ENCODE data around the gene RANBP10. TPM values are rescaled to one million over a fixed set of nuclear protein-coding genes. Genes with fewer than 3 reads are reported as not detected.
"Not testable (repeated sequence)": the region's sequence is repeated elsewhere in the genome, so short reads cannot be mapped to it uniquely, and the experiment has no call there.

Gene RANBP10
- polyA plus RNA-seq (ENCODE audit: insufficient read length in 3 of 3), result 10 to 100 TPM; 24.4 to 31.6 (median 30.9) TPM
- long read RNA-seq, donor 1, result 0 reads
- long read RNA-seq, donor 2, result 0 reads
- long read RNA-seq, donor 3, result 0 reads
- long read RNA-seq, donor 4, result 0 reads
- long read RNA-seq, donor 5, result 0 reads
- long read RNA-seq, donor 6, full-length matches to known transcripts, result 3 of 3 reads
- long read RNA-seq, donor 6, partial matches to known transcripts, result 0 of 3 reads
- long read RNA-seq, donor 6, other reads (novel, unspliced or antisense), result 0 of 3 reads
- long read RNA-seq, donor 7, result 0 reads
- long read RNA-seq, donor 8, result 0 reads
- long read RNA-seq, donor 9, result 0 reads
- long read RNA-seq, donor 10, partial matches to known transcripts, result 0 of 1 reads
- long read RNA-seq, donor 10, other reads (novel, unspliced or antisense), result 0 of 1 reads
- long read RNA-seq, donor 11, result 0 reads
- long read RNA-seq, donor 12, result 0 reads
- long read RNA-seq, donor 13, result 0 reads
- long read RNA-seq, donor 14, result 0 reads
- long read RNA-seq, donor 15, result 0 reads
- long read RNA-seq, donor 16, result 0 reads

DNA sequence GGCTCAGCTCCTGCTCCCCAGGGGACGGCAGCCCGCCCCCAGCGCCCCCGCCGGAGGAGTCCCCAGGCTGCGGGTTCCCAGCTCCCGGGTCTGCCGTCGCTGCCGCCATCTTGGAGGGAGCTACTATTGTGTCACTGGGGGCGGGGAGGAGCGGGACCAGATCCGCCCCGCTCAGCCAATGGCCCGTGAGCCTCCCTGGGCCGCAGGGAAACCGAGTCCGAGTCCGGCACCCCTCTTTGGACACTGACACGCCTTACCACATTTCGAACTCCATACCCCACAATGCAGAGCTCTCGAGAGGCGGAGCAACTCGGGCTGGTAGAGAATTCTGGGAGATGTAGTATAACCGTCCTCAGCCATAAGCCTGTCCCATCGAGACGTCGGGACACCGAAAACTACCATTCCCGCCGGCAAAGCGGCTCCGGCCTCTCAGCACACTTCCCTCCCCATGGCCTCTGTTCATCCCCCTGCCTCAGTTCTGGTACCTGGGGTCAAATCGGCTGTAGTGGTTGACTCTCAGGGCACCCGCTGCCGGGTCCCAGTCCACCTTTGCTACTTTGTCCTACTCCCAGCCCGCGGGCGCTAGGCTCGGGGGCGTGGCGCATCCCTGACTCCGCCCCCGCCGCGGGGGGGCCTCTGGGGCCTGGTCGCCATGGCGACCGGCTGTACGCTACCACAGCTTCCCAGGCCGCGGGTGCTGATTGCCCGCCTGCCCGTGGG is at the start of gene RANBP10, which contains the start of gene TSNAXIP1:
Gene RANBP10 (minus strand): TSS at position 133 of the 720 bp plus-strand sequence. CDS start 24 bp downstream, at position 109.
Gene TSNAXIP1 (plus strand): TSS at position 462 of the 720 bp plus-strand sequence. CDS start 261 bp downstream, outside the sequence.
- DNase-seq, result peak; percentile 99

DNA sequence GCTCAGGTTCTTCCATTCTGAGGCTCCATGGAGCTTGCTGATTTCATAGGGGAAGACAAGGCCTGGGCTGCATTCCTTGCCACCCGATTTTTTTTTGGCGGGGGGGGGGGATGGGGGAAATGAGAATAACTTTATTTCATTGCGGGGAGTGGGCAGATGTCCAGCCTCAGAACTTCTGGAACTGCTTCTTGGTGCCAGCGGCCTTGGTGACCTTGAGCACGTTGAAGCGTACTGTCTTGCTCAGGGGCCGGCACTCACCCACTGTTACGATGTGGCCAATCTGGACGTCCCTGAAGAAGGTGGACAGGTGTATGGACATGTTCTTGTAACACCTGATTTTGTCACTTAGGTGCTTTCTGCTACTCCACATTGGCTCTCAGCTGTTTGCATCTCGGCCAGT is 49.4 kb upstream of the RANBP10 start:
- no peak for DNase-seq

DNA sequence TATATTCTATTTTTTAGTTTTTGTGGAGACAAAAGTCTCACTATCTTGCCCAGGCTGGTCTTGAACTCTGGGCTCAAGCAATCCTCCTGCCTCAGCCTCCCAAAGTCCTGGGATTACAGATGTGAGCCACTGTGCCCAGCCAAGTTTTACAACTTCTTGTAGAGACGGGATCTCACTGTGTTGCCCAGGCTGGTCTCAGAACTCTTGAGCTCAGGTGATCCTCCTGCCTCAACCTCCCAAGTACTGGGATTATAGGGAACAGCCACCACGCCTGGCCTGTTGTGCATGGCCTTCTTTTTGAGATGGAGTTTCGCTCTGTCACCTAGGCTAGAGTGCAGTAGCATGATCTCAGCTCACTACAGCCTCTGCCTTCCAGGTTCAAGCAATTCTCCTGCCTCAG is 47.3 kb upstream of the RANBP10 start:
- DNase-seq, result no peak

DNA sequence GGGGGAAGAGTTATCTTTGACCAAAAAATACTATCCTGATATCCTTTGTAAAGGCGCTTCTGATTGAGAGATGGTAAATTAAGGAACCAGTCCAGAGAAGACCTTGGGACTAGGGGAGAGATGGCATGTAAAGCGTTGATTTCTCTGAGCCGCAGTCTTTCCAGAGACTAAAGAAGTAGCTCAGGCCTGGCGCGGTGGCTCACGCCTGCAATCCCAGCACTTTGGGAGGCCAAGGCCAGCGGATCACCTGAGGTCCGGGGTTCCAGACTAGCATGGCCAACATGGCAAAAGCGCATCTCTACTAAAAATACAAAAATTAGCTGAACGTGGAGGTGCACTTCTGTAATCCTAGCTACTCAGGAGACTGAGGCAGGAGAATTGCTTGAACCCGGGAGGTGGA is 41.8 kb upstream of the RANBP10 start:
- no peak for DNase-seq

DNA sequence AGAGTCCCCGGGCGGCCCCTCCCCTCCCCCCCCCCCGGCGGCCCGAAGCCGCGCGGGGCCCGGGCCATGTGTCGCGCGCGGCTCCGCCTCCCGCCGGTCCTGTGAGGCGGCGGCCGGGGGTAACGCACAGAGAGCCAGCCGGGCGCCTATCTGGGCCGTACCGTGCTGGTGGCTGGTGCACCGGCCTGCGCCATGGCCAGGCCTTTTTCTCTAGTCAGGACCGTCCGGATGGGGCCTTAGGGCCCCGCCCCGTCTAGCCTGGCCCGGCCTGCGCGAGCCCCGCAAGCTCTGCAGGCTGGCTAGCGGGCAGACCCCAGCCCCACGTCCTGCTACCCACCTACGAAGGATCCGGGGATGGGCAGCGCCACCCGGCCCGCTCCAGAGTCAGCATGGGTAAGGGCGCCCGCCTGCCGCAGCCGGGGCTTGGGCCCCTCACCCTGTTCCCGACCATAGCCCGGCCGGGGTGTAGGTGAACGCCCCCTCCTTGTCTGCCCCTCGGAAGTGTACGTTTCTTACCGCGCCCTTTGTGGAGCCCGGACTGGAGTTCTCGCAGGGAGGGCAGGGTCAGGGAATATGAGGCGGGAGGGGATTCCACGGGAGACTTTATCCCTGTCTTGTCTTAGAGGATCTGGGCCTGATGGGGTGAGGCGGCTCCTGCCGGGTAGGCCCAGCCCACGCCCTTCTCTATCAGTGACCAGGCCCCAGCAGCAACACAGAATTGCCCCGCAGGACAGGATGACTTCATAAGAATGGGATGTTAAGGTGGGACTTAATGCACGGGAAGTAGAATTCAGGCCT is 40.9 kb upstream of the RANBP10 start, which contains the start of gene CENPT:
Gene CENPT (minus strand): TSS at position 630 of the 798 bp plus-strand sequence. CDS start 13,834 bp downstream, outside the sequence.
- DNase-seq, result no peak

DNA sequence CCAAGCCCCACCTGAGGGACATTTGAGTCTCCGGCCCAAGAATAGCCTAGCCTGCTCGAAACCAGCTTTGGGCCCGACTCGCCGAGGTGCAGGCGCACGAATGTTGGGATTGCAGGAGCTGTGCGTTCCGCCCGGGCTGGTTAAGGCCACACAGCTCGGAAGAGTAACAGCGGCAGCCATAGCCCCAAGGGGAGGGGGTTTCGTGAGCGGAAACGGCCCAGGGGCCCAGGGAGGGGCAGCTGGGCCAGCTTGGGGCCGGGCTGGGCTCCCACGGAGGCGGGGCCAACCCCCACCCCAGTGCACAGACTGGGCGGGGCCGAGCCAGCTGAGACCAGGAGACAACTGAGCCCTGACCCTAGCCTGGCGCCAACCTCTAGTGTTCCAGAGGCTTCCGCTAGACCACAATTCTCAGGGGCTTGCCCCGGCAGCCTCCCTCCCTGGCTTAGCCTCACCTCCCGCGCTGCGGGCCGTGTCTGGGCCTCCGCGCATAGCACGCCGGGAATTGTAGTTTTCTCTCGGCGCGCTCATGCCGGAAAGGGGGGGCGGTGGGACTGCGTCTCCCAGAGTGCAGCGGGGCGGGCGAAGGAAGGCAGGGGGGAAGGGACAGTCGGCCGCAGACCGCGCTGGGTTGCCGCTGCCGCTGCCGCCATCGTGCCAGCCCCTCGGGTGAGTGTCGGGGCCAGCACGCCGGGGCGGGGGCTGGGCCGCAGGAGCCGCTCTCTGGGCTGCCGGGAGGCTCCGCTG is 40.1 kb upstream of the RANBP10 start, which contains the start of gene NUTF2:
Gene NUTF2 (plus strand): TSS at position 614 of the 744 bp plus-strand sequence. CDS start 18,198 bp downstream, outside the sequence.
- DNase-seq, result peak; percentile 97

DNA sequence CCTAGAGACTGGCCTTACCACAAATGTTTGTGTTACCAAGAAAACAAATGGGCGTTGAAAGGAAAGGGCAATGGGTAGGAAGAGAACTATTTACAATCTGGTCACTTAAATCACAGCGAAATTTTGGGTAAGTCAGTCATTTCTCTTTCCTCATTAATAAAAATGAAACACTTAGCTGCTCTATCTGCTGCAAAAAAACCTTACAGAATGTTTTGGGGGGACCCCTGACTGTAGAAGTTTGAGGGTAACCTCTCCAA is 39.6 kb upstream of the RANBP10 start:
- DNase-seq, result no peak

DNA sequence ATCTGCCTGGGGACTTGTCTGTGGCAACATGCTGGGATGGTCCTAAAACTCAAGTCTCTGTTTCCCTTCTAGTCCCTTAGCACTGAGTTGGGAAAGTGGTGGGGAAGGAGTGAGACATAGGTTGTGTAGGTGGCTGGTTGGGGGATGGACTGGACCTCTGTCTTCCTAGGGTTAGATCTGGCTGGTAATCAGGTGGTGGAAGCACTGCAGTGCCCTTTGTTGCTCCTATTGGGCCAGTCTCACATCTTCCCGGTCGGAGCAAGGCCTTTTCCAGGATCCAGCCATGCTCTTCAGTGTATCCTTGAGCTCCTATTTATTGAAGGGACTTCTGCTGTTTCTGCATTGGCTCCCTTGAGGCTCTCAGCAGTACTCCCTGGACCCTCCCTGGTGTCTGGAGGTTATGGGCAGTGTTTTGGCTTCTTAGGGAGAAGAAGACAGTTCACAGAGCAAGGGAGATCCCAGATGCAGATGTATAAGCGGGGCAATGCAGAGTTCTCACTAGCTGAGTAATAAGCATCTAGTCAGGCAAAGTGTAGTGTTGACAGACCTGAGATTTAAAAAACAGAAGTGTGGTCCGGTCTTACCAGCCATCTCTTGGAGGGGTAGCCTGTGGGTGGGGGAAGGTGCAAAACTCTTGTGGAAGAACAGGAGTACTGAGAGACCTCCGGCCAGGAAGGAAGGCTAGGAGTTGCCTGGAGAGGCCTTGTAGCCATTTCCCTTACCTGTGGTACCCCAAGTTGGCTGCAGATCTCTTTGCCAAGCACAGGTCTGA is 39.1 kb upstream of the RANBP10 start:
- no peak for DNase-seq

DNA sequence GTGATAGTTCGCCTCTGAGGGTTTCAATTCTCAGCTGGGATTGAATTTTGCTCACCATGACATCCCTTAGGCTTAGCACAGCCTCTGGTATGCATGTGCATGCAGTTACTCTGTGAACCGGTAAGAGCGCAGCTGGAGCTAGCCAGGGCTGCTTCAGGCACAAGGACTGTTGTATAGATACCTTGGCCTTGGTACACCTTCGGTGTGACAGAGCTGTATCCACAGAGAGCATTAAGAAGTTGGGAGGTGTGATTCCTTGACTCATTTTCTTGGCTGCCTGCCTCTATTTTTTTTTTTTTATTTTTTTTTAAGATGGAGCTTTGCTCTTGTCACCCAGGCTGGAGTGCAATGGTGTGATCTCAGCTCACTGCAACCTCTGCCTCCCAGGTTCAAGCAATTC is 38.1 kb upstream of the RANBP10 start:
- DNase-seq, result no peak

DNA sequence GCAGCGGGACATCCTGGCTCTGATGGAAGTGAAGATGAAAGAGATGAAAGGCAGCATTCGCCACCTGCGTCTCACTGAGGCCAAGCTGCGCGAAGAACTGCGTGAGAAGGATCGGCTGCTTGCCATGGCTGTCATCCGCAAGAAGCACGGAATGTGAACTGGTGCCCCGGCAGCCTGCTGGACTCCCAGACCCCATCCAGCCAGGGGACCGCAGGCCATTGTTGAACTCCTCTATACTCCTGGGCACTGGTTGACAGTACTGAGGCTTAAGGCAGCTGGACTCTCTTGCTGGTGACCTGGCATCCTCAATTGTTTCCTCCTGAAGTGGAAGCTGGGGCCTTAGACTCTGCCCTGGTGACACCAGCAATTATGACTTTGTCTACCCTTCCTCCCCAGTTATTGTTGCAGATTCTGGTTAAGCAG is 37.0 kb upstream of the RANBP10 start:
- DNase-seq, result no peak

DNA sequence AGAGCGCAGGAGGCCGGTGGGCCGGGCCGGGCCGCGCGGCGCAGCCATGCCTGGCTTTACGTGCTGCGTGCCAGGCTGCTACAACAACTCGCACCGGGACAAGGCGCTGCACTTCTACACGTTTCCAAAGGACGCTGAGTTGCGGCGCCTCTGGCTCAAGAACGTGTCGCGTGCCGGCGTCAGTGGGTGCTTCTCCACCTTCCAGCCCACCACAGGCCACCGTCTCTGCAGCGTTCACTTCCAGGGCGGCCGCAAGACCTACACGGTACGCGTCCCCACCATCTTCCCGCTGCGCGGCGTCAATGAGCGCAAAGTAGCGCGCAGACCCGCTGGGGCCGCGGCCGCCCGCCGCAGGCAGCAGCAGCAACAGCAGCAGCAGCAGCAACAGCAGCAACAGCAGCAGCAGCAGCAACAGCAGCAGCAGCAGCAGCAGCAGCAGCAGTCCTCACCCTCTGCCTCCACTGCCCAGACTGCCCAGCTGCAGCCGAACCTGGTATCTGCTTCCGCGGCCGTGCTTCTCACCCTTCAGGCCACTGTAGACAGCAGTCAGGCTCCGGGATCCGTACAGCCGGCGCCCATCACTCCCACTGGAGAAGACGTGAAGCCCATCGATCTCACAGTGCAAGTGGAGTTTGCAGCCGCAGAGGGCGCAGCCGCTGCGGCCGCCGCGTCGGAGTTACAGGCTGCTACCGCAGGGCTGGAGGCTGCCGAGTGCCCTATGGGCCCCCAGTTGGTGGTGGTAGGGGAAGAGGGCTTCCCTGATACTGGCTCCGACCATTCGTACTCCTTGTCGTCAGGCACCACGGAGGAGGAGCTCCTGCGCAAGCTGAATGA is 36.4 kb upstream of the RANBP10 start:
- no peak for DNase-seq

DNA sequence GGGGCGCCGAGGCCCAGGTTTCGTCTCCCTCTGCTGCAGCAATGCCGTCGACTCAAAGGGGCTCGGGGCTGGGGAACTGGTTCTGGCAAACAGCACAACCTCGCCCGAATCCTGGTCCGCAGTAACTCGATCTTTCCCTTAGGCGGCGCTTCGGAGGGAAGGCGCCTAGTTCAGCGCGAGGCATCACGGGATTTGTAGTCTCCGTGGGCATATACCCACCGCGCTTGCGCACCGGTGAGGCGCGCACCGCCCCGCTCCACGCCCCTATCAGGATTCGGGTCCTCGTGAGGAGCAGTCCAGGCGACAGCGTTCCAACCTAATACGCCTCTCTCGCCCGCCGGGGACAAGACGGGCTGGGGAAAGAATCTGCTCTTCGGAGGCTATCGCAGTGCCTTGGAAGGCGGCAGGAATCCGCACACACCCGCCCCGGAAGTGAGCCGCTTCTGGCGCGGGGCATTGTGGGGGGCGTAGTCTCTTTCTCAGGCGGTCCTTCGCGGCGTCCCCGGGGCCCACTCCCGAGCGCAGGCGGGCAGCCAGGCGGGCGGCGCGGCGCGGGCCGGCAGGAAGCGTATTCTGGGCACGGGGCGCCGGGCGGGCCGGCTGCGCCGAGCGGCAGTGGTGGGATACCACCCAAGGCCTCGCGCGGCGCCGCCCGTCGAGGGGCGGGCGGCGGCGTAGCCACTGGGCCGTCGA is 35.6 kb upstream of the RANBP10 start, which contains the start of gene THAP11:
Gene THAP11 (plus strand): TSS at position 505 of the 693 bp plus-strand sequence. CDS start 235 bp downstream, outside the sequence.
- DNase-seq, result peak; percentile 95

DNA sequence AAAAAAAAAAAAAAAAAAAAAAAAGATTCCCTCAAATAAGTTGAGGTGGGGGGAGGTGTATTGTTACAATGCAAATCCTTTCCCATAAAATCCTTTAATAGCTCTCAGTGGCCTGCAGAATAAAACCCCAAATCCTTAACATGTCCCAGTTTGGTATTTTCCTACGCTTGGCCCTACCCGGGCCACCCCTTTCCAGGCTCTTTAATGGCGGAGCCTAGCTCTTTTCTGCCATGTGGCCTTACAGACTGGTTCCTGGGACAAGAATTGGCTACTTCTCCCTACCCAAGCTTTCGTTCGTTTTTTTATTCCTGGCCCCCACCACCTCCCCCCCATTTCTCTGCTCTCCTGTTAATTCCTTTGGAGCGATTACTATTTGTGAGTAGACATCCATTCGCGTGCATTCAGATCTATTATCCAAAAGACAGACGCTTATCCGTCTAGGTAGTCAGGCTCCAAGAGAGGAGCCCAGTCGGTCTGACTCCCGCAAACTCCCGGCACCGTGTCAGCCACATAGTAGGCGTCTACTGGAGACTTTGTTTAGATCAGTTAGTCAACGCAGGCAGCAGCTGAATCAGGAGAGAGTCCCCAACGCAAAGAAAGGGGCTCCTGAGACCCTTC is 34.9 kb upstream of the RANBP10 start:
- no peak for DNase-seq

DNA sequence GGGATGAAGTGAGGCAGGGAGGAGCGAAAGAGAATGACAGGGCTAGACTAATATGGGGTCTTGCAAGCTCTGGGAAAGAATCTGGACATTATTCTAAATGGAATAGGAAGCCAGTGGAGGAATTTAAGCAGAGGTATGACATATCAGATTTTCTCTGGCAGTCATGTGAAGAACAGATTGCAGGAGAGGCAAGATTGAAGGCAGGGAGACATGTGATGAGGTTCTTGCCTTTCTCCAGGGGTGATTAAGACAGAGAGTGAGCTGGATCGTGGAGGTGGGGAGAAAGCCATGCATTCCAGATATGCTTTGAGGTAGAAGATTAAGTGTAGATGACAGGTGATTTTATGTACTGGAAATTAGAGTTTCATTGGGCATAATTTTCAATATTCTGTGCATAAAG is 31.5 kb upstream of the RANBP10 start:
- DNase-seq, result no peak

DNA sequence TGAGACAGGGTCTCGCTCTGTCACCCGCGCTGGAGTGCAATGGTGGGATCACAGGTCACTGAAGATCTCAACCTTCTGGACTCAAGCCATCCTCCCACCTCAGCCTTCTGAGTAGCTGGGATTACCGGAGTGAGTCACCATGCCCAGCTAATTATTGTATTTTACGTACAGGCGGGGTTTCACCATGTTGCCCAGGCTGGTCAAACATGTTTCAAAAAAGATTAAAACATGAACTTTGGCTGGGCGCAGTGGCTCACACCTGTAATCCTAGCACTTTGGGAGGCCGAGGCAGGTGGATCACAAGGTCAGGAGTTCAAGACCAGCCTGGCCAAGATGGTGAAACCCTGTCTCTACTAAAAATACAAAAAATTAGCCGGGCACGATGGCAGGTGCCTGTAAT is 30.8 kb upstream of the RANBP10 start:
- DNase-seq, result not testable (repeated sequence)

DNA sequence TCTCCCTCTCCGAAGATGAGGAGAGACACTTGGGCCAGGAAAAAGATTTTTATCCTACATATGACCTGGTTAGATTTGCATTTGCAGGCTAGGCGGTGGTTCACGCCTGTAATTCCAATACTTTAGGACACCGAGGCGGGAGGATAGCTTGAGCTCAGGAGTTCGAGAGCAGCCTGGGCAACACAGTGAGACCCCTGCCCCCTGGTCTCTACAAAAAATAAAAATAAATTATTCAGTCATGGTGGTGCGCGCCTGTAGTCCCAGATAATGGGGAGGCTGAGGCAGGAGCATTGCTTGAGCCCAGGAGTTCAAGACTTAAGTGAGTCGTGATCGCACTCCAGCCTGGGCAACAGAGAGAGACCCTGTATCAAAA is 27.9 kb upstream of the RANBP10 start:
- no peak for DNase-seq

DNA sequence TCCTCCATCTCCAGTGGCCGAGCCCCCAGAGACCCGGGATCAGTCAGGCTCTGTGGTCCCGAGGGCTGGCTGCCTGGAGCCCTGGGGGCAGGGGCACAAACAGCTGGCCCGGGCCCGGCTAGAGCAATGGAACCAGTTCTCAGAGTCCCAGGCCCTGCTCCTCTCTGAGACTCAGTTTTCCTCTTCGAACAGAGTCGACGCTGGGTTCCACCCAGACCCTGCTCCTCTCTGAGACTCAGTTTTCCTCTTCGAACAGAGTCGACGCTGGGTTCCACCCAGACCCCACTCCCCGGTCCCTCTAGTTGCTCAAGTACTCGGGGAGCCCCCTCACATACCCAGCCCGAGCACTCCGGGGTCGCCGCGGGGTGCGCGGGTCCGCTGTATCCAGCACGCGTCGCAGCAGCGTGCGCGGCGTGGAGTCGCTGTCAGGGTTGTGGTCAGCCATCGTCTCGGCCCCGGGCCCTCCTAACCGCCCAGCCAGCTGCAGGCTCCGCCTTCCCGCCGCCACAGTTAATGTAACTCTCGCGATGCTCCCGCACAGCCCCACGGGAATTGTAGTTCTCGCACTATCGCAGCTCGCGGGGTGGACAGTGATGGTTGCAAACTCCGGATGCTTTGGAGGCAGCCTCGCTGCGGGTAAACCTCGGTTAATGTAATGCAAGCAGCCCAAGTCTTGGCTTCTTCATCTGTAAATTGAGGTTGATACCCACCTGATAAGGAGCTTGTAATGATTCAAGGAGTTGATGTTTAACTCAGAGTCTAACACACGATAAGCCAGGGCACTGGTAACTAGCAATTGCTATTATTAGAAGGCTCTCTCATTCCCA is 27.3 kb upstream of the RANBP10 start:
- peak; percentile 93 for DNase-seq
